Spleen (tissue), 11 donors: ENCODE data around the gene DHX9. TPM values are rescaled to one million over a fixed set of nuclear protein-coding genes. Genes with fewer than 3 reads are reported as not detected.

Experiments used
- DNase-seq: peaks from one replicate; pipeline ENCODE4 v3.0.0-alpha.2; 2020
- H3K27ac ChIP-seq, 8 donors: fragments of 200-600 bp; sonication (generic) in 7 of 8; 1 replicate in 4 of 8; 2 replicates in 4 of 8; pipeline versions ENCODE4 v1.5.0 to v1.8.0; 2016 to 2021; ENCODE audit warnings: inconsistent platforms in 4 of 8, mild to moderate bottlenecking in 4 of 8, moderate library complexity in 1 of 8
- H3K27me3 ChIP-seq, 7 donors: fragments of 200-600 bp; sonication (generic) in 6 of 7; replicated peaks in 1 of 7; 1 replicate in 4 of 7; 2 replicates in 3 of 7; pipeline versions ENCODE4 v1.5.0 to v1.8.0; 2016 to 2021; ENCODE audit warnings: inconsistent platforms in 3 of 7, mild to moderate bottlenecking in 1 of 7
- H3K36me3 ChIP-seq, 6 donors: fragments of 200-600 bp; sonication (generic) in 5 of 6; 1 replicate in 4 of 6; 2 replicates in 2 of 6; pipeline versions ENCODE4 v1.5.0 to v1.8.0; 2016 to 2021; ENCODE audit warnings: inconsistent platforms in 2 of 6
- H3K4me1 ChIP-seq, 6 donors: fragments of 200-600 bp; sonication (generic) in 5 of 6; 1 replicate in 3 of 6; 2 replicates in 3 of 6; pipeline versions ENCODE4 v1.5.0 to v1.8.0; 2016 to 2021; ENCODE audit warnings: inconsistent platforms in 3 of 6
- H3K4me3 ChIP-seq, 8 donors: fragments of 200-600 bp; sonication (generic) in 7 of 8; 1 replicate in 4 of 8; 2 replicates in 4 of 8; pipeline versions ENCODE4 v1.5.0 to v1.8.0; 2016 to 2021; ENCODE audit warnings: inconsistent platforms in 4 of 8, mild to moderate bottlenecking in 4 of 8, moderate library complexity in 2 of 8
- H3K9me3 ChIP-seq, 8 donors: fragments of 200-600 bp; sonication (generic) in 7 of 8; 1 replicate in 4 of 8; 2 replicates in 4 of 8; pipeline versions ENCODE4 v1.5.0 to v1.8.0; 2016 to 2021; ENCODE audit warnings: inconsistent platforms in 4 of 8
- POLR2A ChIP-seq, 3 donors: fragments of 450-650 bp; IDR thresholded peaks; one replicate each; pipeline ENCODE4 v1.5.1; 2017; ENCODE audit warnings: antibody characterized with exemption in 3 of 3, mild to moderate bottlenecking in 1 of 3
- POLR2AphosphoS5 ChIP-seq, 3 donors: sonication (generic); formaldehyde crosslinking; IDR thresholded peaks; one replicate each; pipeline ENCODE4 v1.5.1; 2017; ENCODE audit warnings: antibody characterized with exemption in 3 of 3
- WGBS, 5 donors: extraction: QIAGEN DNeasy Blood & Tissue Kit in 3 of 5; methylation state at CpG; one replicate each; pipeline versions ENCODE4 v1.1.5 to v1.1.7; 2013 to 2018; 5-methylcytosine and 5-hydroxymethylcytosine counted together
- intact Hi-C: fragments of 100-400 bp; cut with DNase I; formaldehyde crosslinking; loops from one replicate; pipeline ENCODE4 v1.15.0; 2023; ENCODE audit warnings: low total_unique reads
- polyA plus RNA-seq, 3 donors: library from polyadenylated mRNA; stranded (reverse); fragments of 200-250 nt; gene quantifications; one replicate each; pipeline ENCODE4 v1.2.1, GENCODE V29; 2013
- total RNA-seq, 7 donors: library from RNA; depleted of rRNA in 3 of 7; stranded (reverse); fragments of >200 nt in 3 of 7; fragmentation: NEBNext Ultra II Directional in 4 of 7; extraction: Animal tissue kit (Norgen Biotek cat#: 25700) in 4 of 7; gene quantifications; one replicate each; pipeline versions ENCODE4 v1.1.0 to v1.2.1, GENCODE V29; 2016 to 2021
- TF ChIP-seq, protein P1 (sequence below), 11 experiments: fragments of 200-600 bp in 7 of 11; fragments of 450-650 bp in 4 of 11; sonication (generic) in 4 of 11; IDR thresholded peaks in 8 of 11; conservative IDR thresholded peaks in 3 of 11; 1 replicate in 7 of 11; 2 replicates in 4 of 11; pipeline versions ENCODE4 v1.4.0 to v1.8.0; 2016 to 2021; ENCODE audit warnings: antibody characterized with exemption in 11 of 11, inconsistent platforms in 4 of 11, mild to moderate bottlenecking in 1 of 11
- donor health status: healthy with polysubstance abuse.
- donor health status: DM: no; HTN: no; CAD: no; lungs with moderate emphysema.
- donor health status: DM: no; HTN: no; CAD: no.
- donor health status: Bipolar disorder and iron deficiency.
- donor health status: healthy.
- donor health status: DM: no; HTN: no; CAD: no.
- donor health status: DM: yes; HTN: yes; CAD: no.

DHX9 gene
- total and polyA plus RNA-seq, 10 donors, result 61.0 to 145 (median 110) TPM

DNA sequence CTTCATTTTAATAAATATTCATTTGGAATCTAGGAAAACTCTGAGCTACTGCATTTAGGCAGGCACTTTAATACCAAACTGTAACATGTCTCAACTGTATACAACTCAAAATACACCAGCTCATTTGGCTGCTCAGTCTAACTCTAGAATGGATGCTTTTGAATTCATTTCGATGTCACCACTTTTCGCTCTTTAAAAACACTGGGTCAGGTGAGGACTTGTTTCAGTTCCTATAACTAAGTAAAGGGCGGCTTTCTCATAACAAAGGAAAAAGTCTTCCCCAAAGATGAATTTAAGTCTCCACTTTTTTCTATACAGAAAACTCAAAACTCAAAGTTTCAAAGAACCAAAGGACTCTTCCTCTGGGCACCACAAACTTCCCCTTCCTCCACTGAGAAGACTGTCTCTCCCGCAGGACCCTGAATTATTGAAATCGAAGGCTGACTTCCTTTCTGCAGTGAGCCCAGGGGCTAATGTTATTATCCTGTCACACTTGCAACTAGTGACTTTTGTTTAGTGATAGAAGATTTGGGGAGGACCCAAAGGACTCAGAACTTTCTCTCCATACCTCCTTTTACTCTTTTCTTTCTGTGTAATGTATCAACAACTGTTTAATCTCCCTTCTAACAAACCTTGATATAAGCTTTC lies 9.7 kb upstream of the DHX9 start:
- Histone ChIP-seq H3K36me3 (peaks cover 0 to 74% (median 4%) of the 10 kb centered on the region in 6 donors), H3K9me3 (no peaks in the 10 kb centered on the region), H3K4me3 (no peak overlapping the region), H3K4me1 (peaks cover 0 to 11% (median 0%) of the 10 kb centered on the region in 6 donors), H3K27ac (no peak overlapping the region), H3K27me3 (no peaks in the 10 kb centered on the region)
- intact Hi-C loops, result no loop called here
- DNase-seq, result no peak
- TF ChIP-seq POLR2A (IDR thresholded peaks at IDR 0.05) (no peak), POLR2AphosphoS5 (IDR thresholded peaks at IDR 0.05) (no peak)
- TF ChIP-seq, protein P1, sequence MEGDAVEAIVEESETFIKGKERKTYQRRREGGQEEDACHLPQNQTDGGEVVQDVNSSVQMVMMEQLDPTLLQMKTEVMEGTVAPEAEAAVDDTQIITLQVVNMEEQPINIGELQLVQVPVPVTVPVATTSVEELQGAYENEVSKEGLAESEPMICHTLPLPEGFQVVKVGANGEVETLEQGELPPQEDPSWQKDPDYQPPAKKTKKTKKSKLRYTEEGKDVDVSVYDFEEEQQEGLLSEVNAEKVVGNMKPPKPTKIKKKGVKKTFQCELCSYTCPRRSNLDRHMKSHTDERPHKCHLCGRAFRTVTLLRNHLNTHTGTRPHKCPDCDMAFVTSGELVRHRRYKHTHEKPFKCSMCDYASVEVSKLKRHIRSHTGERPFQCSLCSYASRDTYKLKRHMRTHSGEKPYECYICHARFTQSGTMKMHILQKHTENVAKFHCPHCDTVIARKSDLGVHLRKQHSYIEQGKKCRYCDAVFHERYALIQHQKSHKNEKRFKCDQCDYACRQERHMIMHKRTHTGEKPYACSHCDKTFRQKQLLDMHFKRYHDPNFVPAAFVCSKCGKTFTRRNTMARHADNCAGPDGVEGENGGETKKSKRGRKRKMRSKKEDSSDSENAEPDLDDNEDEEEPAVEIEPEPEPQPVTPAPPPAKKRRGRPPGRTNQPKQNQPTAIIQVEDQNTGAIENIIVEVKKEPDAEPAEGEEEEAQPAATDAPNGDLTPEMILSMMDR (IDR thresholded peaks at IDR 0.05 in 8 of 11, conservative IDR thresholded peaks at IDR 0.05 in 3 of 11), result no peak
- WGBS, 5 donors, result 44 to 58% (median 51%) methylated on average over 5 of the region's 5 CpGs

- TF ChIP-seq, protein P1 (IDR thresholded peaks at IDR 0.05 in 8 of 11, conservative IDR thresholded peaks at IDR 0.05 in 3 of 11), result no peak
- TF ChIP-seq POLR2A (IDR thresholded peaks at IDR 0.05), result no peak
- TF ChIP-seq POLR2AphosphoS5 (IDR thresholded peaks at IDR 0.05), result no peak
- intact Hi-C loops, result no loop called here
These were observed 5.9 kb upstream of the DHX9 start for GRCh38 chr1:182833271-182833670.

DNA sequence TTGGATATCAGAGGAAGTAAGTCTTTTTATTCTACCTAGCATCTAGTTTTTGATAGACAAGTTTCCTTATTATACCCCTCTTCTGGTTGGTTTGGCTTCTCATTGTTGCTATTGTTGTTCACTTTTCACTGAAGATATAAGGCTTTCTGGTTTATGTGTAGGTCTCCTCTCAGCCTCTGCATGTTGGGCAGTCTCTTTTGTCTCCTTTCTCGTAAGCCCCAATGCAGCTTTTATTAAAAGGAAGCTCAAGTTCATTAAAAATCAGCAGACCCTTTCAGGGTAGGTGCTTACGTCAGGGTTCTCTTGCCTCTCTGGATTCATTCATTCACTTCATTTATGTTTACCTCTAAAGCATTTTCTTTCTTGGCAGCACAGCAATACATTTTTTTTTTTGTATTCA lies 4.8 kb upstream of the DHX9 start:
- TF ChIP-seq POLR2AphosphoS5 (IDR thresholded peaks at IDR 0.05) (no peak), POLR2A (IDR thresholded peaks at IDR 0.05) (no peak)
- TF ChIP-seq, protein P1 (IDR thresholded peaks at IDR 0.05 in 8 of 11, conservative IDR thresholded peaks at IDR 0.05 in 3 of 11), result no peak
- WGBS, 5 donors, result 94 to 99% (median 96%) methylated on average over 2 of the region's 2 CpGs
- DNase-seq, result no peak
- Histone ChIP-seq H3K4me3 (no peak overlapping the region), H3K27me3 (no peaks in the 10 kb centered on the region), H3K36me3 (peaks cover 0 to 31% (median 0%) of the 10 kb centered on the region in 6 donors), H3K27ac (no peak overlapping the region), H3K4me1 (peaks cover 0 to 14% (median 6%) of the 10 kb centered on the region in 6 donors), H3K9me3 (no peaks in the 10 kb centered on the region)
- intact Hi-C loops, result no loop called here

More at GRCh38 chr1:182833271-182833670, 5.9 kb upstream of the DHX9 start:
- Histone ChIP-seq H3K4me3 (no peak overlapping the region), H3K4me1 (peaks cover 0 to 11% (median 0%) of the 10 kb centered on the region in 6 donors), H3K9me3 (no peaks in the 10 kb centered on the region), H3K27me3 (no peaks in the 10 kb centered on the region), H3K36me3 (peaks cover 0 to 42% (median 0%) of the 10 kb centered on the region in 6 donors), H3K27ac (no peak overlapping the region)
- no peak for DNase-seq

- H3K27ac ChIP-seq, result no peak overlapping the region
- intact Hi-C loops, result no loop called here
- H3K36me3 ChIP-seq, result peaks cover 0 to 17% (median 0%) of the 10 kb centered on the region in 6 donors
- DNase-seq, result no peak
- 72 to 85% (median 78%) methylated on average over 10 of the region's 10 CpGs for WGBS, 5 donors
- H3K27me3 ChIP-seq, result no peaks in the 10 kb centered on the region
- no peaks in the 10 kb centered on the region for H3K9me3 ChIP-seq
- peaks cover under 1 to 23% (median 13%) of the 10 kb centered on the region in 6 donors for H3K4me1 ChIP-seq
- TF ChIP-seq, protein P1 (IDR thresholded peaks at IDR 0.05 in 8 of 11, conservative IDR thresholded peaks at IDR 0.05 in 3 of 11), result no peak
- TF ChIP-seq POLR2AphosphoS5 (IDR thresholded peaks at IDR 0.05) (peak in 1 of 3 donors; percentile 25), POLR2A (IDR thresholded peaks at IDR 0.05) (no peak)
- H3K4me3 ChIP-seq, result no peak overlapping the region
These were observed 3.3 kb upstream of the DHX9 start for GRCh38 chr1:182835806-182836205.
